Adrenal gland (tissue), 5 donors: ENCODE measurements around the gene GABRR2.

ENCODE experiments used
- POLR2A ChIP-seq, 2 donors: fragments of 450-650 bp; IDR thresholded peaks; one replicate each; pipeline ENCODE4 v1.6.1; 2017; ENCODE audit warnings: antibody characterized with exemption in 2 of 2, mild to moderate bottlenecking in 2 of 2, moderate library complexity in 1 of 2
- TF ChIP-seq, protein P1 (sequence below), 6 experiments: fragments of 450-650 bp in 4 of 6; fragments of 200-600 bp in 2 of 6; sonication (generic) in 1 of 6; IDR thresholded peaks; 1 replicate in 5 of 6; 2 replicates in 1 of 6; pipeline versions ENCODE4 v1.5.1 to v1.8.0; 2016 to 2021; ENCODE audit warnings: antibody characterized with exemption in 6 of 6, mild to moderate bottlenecking in 2 of 6, moderate library complexity in 1 of 6
- donor health status: DM: no; HTN: no; CAD: no.

DNA sequence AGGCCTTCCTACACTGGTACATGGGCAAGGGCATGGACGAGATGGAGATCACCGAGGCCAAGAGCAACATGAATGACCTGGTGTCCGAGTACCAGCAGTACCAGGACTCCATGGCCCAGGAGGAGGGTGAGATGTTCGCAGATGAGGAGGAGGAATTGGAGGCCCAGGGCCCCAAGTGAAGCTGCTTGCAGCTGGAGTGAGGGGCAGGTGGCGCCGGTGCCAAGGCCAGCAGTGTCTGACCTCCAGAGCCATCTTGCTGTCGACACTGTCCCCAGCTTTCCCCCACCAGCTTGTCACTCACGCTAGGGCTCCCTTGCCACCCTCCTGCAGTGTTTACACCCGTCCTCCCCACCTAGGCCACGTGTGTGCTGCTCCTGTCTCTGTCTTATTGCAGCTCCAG lies 12.2 kb downstream of the GABRR2 start:
- TF ChIP-seq, protein P1, sequence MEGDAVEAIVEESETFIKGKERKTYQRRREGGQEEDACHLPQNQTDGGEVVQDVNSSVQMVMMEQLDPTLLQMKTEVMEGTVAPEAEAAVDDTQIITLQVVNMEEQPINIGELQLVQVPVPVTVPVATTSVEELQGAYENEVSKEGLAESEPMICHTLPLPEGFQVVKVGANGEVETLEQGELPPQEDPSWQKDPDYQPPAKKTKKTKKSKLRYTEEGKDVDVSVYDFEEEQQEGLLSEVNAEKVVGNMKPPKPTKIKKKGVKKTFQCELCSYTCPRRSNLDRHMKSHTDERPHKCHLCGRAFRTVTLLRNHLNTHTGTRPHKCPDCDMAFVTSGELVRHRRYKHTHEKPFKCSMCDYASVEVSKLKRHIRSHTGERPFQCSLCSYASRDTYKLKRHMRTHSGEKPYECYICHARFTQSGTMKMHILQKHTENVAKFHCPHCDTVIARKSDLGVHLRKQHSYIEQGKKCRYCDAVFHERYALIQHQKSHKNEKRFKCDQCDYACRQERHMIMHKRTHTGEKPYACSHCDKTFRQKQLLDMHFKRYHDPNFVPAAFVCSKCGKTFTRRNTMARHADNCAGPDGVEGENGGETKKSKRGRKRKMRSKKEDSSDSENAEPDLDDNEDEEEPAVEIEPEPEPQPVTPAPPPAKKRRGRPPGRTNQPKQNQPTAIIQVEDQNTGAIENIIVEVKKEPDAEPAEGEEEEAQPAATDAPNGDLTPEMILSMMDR (IDR thresholded peaks at IDR 0.05): no peak
- no peak for TF ChIP-seq POLR2A (IDR thresholded peaks at IDR 0.05)
